GM18951 (cell line): ENCODE measurements around the gene REN.

Source experiments
- POLR2A ChIP-seq: IDR thresholded peaks from 4 replicates; pipeline ENCODE4 v1.6.1; 2011; ENCODE audit warnings: mild to moderate bottlenecking; ENCODE audit not compliant: insufficient read length, insufficient read depth; ENCODE audit errors: extremely low read depth
- in situ Hi-C: fragments of 300-500 bp; cut with MboI; formaldehyde crosslinking; loops from one replicate; pipeline ENCODE4 v1.12.0; 2022; ENCODE audit warnings: low sequenced_read_pairs, mixed read lengths, inconsistent platforms; ENCODE audit not compliant: unreplicated experiment

Gene REN

DNA sequence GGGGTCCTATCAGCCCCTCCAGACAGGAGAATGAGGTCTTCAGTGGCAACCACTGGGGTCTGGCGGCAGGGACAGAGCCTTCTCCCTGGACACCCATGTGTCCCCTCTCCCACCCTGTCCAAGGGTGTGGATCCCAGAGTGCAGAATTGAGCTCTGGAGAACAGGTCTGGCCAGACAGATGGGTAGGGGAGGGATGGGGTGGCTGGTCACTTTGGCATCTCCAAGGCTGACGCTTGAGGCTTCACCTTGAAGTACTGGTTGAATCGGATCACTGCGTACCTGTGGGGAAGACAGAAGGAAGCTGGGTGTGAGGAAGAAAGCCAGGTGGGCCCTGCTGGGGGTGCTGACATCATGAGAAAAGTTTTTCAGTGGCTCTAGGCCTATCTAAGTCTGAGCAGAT, 34.2 kb downstream of the REN start:
- no peak for TF ChIP-seq POLR2A
- in situ Hi-C loops, result no loop called here

DNA sequence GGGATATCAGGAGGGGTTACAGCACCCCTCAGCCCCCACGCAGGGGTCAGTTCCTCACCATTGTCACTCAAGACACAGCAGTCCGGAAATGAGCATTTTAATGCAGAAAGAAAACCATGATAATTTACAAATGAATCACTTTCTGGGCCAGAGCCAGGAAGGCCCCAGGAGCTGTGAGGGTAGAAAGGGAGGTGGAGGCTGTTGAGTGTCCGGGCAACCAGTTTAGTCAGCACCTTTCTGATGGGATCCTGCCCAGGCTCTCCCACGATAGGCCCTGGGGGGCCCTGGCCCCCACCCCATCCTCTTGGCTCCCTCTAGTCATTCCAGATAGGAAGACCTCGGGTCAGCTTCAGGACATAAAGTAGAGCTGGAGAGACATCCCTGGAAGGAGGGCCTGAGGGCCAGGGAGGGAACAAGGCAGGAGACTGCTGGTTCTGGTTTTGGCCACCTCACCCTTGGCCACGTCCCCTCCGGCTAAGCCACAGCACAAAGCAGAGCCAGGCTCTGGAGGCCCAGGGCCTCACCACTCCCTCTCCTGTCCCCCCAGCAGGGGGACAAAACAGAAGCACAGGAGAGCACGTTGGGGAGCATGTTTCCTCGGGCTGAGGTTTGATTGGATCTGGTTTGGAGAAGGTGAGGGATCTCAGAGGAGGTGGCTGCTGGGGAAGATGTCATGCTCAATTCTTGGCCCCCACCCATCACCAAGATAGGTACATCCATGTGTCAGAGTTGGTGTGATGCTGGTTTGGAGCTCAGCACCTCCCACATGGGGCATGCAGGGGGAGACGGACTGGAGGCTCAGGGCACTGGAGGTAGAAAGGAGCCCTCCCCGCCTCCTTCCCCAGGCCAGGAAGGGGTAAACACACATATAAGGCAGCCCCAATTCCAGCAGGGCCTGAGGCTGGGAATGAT, 34.9 kb downstream of the REN start:
- TF ChIP-seq POLR2A, result no peak
- in situ Hi-C loops, result no loop called here

DNA sequence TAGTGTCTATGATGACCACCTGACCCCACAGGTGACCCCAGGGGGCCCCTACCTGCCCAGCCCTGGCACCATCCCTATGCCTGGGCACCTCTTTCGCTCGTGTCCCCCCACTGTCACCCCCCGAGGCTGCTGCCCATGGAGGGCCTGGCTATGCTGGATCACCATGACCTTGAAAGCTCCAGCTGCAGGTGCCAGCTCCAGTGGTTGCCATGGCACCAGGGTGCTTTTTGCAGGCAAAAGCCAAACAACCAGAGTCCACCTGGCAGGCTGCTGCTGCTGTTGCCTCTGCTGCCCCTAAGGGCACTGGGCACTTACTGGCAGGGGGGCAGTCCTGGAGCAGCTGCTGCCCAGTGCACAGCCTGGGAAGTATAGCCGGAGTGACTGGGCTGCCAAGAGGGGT, 36.0 kb downstream of the REN start:
- TF ChIP-seq POLR2A, result no peak
- in situ Hi-C loops, result no loop called here

DNA sequence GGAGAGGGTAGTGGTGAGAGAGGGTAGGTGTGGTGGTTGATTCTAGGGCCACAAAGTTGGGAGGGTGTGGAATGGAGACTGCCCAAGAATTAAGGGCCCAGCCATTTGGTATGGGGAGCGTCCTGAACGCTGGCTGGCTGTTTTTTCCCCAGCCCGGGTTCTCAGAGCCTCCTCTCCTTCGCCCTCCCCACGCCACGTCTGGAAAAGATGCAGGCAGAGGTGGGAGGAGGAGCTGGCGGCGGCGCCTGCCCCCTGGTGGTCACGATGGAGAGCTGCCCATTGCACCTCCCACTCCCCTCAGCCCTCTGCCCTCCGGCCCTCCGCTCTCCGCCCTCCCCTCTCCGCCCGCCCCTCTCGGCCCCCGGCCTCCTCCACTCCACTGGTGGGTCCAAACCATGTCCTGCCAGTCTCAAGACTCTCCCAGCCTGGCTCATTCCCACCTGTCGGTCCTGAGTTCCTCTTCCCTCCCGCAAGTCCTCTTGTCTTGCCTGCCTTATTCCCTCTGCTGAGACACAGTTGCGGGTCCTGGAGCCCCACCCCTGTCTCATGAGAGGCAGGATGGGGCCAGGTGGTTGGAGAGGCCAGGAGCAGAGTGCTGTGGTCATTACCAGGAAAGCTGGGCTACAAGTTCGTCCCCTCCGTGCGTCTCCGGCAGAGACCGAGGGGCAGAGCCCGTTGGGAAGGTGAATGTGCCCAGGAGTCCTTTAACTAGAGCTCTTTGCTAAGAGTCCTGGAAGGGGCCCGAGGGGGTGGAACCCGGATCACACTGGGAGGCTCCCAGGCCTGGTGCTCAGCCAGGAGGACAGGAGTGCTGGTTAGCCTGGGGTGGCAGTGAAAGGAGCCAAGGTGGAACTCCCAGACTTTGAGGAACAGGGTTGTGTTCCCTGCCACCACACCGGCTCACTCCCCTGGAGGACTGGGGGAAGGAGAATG, 36.9 kb downstream of the REN start:
- TF ChIP-seq POLR2A, result no peak
- in situ Hi-C loops, result loop anchor here (5.0 kb wide), 1 partner anchor 267 kb away; the partner anchor contains the start of gene SNRPE

DNA sequence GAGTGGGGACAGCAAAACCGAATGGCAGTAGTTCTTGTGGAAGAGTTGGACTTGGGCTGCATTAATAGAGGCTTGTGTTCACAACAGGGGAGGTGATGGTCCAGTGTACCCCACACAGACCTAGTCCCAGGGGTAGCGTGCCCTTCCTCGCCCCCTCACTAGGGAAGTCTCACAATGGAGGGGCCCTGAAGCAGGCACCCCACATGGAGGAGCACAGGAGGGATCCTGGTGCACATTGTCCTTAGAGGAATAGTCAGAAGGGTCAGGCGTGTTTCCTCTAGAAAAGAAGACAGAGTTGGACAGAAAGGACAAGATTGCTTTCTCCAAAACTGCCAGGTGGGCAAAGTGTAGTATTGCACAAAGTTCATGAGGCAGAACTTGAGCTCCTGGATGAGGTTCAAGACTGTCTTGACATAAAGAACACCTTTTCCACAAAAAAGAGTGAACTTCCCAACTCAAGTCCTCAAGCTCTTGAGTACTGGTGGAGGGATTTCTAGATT, 37.6 kb downstream of the REN start:
- in situ Hi-C loops, result loop anchor here (5.0 kb wide), 1 partner anchor 266 kb away; the partner anchor contains the start of gene SNRPE
- no peak for TF ChIP-seq POLR2A

DNA sequence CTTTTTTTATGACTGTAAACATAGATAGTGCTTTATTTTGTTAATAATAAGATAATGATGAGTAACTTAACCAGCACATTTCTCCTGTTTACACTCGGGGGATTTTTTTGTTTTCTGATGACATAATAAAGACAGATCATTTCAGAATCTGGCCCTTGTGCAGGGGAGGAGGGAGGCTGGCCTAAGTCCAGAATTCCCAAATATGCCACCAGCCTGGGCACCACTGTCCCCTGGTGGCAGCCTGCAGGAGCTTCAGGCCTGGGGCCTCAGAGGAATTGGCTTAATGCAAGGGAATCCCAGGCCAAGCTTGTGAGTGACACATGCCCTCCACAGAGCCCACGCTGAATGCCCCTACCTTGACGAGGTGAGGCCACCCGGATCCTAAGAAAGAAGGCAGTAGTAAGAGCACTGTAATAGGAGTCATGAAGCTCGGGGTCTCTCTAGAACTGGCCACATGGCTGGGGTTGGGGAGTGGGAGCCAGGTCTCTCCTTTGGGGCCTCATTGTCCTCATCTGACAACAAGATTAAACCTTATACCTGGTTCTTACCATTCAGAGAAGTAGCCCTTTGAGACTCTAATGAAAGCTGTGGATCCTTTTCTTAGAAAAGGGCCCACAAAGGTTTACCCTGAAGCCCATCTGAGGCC, 38.4 kb downstream of the REN start:
- in situ Hi-C loops, result loop anchor here (5.0 kb wide), 1 partner anchor 265 kb away; the partner anchor contains the start of gene SNRPE
- TF ChIP-seq POLR2A, result no peak

DNA sequence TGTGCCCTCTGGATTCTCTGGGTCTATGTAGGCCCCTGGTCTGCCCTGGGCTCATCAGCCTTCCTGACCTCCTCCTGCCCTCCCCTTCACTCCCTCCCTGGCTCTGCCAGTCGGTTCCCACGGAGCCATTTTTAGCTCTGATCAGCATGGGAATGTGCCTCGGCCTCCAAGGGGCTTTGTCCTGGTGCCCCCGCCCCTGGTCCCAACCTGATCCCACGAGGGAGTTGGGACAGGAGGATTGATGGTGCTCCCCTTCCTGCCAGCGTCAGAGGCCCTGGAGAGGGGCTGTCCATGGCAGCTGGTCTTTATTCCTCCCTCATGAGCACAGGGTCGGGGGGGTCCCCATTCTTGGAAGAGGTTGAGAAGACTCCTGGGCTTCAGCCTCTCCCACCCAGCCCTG, 39.2 kb downstream of the REN start:
- TF ChIP-seq POLR2A, result no peak
- in situ Hi-C loops, result loop anchor here (5.0 kb wide), 1 partner anchor 265 kb away; the partner anchor contains the start of gene SNRPE

DNA sequence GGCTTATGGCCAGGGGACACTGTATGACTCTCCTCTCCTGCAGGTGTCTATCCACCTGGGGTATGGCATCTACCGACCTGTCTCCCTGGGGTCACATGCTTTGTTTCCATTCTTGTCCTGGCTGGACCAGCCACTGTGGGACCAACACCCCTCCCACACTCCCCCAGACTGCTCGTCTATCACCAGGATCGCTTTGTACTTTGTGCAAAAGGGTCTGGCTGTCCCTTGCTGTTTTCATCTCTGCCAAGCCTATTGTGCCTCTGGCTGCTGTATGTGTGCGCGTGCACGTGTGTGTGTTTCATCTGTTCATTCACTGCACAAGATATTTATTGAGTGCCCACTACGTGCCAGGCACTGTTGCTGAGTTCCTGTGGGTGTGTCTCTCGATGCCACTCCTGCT, 39.8 kb downstream of the REN start:
- in situ Hi-C loops, result loop anchor here (5.0 kb wide), 1 partner anchor 264 kb away; the partner anchor contains the start of gene SNRPE
- no peak for TF ChIP-seq POLR2A

DNA sequence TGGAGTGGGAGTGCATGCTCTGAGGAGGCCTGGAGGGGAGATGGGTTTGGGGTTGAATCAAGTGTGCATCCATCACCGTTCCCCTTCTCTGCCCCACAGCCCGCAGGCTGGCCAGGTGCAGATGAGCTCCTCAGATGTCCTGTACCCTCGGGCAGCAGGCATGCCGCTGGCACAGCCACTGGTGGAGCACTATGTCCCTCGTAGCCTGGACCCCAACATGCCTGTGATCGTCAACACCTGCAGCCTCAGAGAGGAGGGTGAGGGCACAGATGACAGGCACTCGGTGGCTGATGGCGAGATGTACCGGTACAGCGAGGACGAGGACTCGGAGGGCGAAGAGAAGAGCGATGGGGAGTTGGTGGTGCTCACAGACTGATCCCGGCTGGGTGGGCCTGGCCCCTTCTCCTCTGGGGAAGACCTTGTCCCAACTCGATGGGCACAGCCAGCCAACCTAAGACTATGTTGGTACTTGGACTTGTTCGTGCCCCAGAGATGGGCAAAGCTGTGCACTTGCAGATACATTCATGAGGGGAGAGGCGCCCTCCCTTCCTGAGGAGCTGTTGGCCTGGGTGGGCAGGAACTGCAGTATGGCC, 40.3 kb downstream of the REN start:
- in situ Hi-C loops, result loop anchor here (5.0 kb wide), 1 partner anchor 264 kb away; the partner anchor contains the start of gene SNRPE
- TF ChIP-seq POLR2A, result no peak

DNA sequence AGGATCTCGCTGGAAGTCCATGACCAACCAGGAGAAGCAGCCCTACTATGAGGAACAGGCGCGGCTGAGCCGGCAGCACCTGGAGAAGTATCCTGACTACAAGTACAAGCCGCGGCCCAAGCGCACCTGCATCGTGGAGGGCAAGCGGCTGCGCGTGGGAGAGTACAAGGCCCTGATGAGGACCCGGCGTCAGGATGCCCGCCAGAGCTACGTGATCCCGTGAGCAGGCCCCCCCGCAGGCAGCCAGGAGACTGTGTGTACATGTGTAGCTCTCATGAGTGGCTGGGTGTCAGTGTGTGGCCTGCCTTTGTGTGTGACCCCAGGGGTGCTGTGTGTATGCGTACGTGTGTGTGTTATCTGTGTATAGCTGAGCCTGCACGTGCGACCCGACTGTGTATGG, 41.5 kb downstream of the REN start:
- in situ Hi-C loops, result loop anchor here (5.0 kb wide), 1 partner anchor 262 kb away; the partner anchor contains the start of gene SNRPE

DNA sequence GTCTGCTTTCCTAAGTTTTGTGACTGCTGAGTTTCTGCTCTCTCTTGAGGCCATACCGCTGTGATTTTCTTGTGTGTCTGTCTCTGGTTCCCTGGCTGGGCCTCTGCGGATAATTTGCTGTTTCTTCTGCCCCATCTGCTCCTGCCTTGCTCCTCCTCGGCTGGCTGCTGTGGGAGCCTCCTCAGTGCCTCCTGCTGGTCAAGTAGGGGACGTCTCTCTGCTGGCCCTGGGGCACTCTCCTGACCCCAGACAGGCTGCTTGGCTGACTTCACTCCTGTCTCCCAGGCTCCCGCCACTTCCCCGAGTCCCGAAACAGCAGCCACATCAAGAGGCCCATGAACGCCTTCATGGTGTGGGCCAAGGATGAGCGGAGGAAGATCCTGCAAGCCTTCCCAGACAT, 42.8 kb downstream of the REN start:
- TF ChIP-seq POLR2A, result no peak
- in situ Hi-C loops, result no loop called here

More for the DNA sequence above, 41.5 kb downstream of the REN start:
- TF ChIP-seq POLR2A, result no peak

DNA sequence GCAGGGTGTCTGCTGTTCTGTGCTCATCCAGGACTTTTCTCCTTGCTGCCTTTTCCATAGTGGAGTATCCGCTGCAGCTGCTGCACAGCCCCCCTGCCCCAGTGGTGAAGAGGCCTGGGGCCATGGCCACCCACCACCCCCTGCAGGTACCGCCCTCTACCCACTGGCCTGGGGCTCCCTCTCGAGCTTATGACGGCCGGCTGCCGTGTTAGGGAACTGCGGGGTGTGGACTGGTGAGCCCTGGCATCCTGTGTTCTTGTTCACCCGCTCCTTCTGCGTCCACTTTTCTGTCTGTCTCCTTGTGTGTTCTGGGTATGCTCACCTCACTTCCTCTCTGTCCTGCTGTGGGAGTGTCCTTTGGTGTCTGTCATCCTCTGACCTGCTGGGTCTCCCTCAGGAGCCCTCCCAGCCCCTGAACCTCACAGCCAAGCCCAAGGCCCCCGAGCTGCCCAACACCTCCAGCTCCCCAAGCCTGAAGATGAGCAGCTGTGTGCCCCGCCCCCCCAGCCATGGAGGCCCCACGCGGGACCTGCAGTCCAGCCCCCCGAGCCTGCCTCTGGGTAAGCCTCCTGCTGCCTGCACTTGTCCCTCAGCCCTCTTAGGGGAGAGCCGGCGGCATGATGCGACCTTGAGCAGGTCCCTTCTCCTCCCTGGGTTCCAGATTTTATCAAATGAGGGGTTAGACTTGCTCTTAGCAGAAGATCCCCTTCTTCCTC, 44.1 kb downstream of the REN start:
- in situ Hi-C loops, result no loop called here
- TF ChIP-seq POLR2A, result no peak

DNA sequence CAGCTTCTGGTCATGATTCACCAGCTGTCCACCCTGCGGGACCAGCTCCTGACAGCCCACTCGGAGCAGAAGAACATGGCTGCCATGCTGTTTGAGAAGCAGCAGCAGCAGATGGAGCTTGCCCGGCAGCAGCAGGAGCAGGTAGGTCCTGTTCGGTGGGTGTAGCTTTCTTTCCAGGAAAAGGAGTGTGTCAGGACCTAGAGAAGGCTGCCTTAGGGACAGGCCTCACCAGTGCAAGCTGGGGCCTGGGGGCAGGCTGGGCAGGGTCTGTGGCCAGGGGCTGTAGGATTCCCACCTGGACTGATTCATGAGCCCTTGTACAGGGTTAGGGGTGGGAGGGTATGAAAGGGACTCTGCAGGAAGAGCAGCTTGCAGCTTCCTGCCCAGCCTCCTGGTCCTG, 49.6 kb downstream of the REN start:
- no peak for TF ChIP-seq POLR2A
- in situ Hi-C loops, result no loop called here
